ENCODE results near the gene PIGQ. TPM values are rescaled to one million over a fixed set of nuclear protein-coding genes. Genes with fewer than 3 reads are reported as not detected.

Gene PIGQ
- total and polyA plus RNA-seq, 2 donors (not counting 1 experiment from before 2014, with no cell fraction given) = 11.2 to 22.3 TPM

DNA sequence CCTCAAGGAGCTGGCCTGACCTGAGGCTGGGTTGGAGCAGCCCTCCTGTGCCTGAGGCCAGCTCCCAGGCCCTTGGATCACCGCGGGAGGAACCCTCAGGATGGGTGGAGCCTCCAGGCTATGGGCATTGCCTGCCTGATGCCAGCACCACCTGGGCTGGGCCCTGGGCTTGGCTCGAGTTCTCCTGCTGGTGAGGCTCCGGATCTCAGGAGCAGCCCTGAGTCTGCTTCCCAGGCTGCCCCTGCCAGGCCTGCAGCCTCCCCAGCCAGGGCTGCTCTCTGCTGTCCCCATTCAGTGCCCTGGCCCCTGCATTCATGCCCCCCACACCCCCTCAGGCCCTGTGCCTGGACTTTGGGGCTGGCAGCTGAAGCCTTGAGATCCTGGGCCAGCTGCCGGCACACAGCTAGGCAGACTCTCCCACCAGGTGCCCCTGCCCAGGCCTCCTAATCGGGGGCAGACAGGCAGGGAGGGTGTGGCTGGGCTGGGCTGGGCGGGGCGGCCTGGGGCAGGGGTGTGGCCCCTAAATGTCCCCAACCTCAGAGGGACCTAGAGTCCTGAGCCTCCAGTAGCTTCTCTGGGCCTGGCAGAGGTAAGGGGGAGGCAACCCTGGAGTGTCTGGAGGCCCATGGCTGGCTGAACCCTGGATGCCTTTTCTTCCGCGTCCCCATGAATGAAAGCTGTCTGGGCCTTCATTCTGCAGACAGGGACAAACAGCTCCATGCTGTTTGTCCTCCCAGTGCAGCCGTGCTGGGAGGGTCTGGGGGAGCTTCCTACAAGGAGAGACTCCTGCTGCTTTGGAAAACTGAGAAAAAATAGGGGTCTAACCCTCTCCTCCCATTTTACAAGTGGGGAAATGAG, 1.1 kb upstream of the PIGQ start:
- no peaks in the 10 kb centered on the region for H3K36me3 ChIP-seq (ENCODE audit: control insufficient read depth, insufficient read depth, low read length)
- H3K9me3 ChIP-seq (ENCODE audit: control insufficient read depth, insufficient read depth, low read depth, low read length) = no peaks in the 10 kb centered on the region
- peaks cover 17% of the 10 kb centered on the region for H3K4me1 ChIP-seq (ENCODE audit: control insufficient read depth, extremely low read depth, insufficient read depth, low read length)
- no peak for TF ChIP-seq EZH2 (IDR thresholded peaks at IDR 0.05; ENCODE audit: low read length, missing control alignments)
- TF ChIP-seq, protein P1, sequence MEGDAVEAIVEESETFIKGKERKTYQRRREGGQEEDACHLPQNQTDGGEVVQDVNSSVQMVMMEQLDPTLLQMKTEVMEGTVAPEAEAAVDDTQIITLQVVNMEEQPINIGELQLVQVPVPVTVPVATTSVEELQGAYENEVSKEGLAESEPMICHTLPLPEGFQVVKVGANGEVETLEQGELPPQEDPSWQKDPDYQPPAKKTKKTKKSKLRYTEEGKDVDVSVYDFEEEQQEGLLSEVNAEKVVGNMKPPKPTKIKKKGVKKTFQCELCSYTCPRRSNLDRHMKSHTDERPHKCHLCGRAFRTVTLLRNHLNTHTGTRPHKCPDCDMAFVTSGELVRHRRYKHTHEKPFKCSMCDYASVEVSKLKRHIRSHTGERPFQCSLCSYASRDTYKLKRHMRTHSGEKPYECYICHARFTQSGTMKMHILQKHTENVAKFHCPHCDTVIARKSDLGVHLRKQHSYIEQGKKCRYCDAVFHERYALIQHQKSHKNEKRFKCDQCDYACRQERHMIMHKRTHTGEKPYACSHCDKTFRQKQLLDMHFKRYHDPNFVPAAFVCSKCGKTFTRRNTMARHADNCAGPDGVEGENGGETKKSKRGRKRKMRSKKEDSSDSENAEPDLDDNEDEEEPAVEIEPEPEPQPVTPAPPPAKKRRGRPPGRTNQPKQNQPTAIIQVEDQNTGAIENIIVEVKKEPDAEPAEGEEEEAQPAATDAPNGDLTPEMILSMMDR (conservative IDR thresholded peaks at IDR 0.05 in 1 of 2, IDR thresholded peaks at IDR 0.05 in 1 of 2; ENCODE audit: low read depth in 1 of 2, low read length in 2 of 2) = no peak
- peaks cover 10% of the 10 kb centered on the region for H3K79me2 ChIP-seq (ENCODE audit: control insufficient read depth, insufficient read depth, low read length)
- peak overlapping the region; percentile 51 for H3K27ac ChIP-seq (ENCODE audit: insufficient read depth, low read length)
- peak overlapping the region; percentile 68 for H3K4me2 ChIP-seq (ENCODE audit: extremely low read depth, insufficient read depth, low read length)
- H2AFZ ChIP-seq (ENCODE audit: low read length) = no peak overlapping the region
- no peaks in the 10 kb centered on the region for H3K27me3 ChIP-seq (ENCODE audit: control insufficient read depth, insufficient read depth, low read length)
- no peak overlapping the region for H3K9ac ChIP-seq (ENCODE audit: insufficient read depth, low read length)
- peak overlapping the region in 1 of 4 experiments; percentile 81 for H3K4me3 ChIP-seq (replicated peaks in 1 of 4; ENCODE audit: control extremely low read depth in 1 of 4, insufficient read depth in 1 of 4, low read depth in 3 of 4, low read length in 4 of 4)
- no peak for DNase-seq (ENCODE audit: low read depth in 2 of 2)
- no peaks in the 10 kb centered on the region for H4K20me1 ChIP-seq (ENCODE audit: control insufficient read depth, extremely low read depth, insufficient read depth, low read length)

DNA sequence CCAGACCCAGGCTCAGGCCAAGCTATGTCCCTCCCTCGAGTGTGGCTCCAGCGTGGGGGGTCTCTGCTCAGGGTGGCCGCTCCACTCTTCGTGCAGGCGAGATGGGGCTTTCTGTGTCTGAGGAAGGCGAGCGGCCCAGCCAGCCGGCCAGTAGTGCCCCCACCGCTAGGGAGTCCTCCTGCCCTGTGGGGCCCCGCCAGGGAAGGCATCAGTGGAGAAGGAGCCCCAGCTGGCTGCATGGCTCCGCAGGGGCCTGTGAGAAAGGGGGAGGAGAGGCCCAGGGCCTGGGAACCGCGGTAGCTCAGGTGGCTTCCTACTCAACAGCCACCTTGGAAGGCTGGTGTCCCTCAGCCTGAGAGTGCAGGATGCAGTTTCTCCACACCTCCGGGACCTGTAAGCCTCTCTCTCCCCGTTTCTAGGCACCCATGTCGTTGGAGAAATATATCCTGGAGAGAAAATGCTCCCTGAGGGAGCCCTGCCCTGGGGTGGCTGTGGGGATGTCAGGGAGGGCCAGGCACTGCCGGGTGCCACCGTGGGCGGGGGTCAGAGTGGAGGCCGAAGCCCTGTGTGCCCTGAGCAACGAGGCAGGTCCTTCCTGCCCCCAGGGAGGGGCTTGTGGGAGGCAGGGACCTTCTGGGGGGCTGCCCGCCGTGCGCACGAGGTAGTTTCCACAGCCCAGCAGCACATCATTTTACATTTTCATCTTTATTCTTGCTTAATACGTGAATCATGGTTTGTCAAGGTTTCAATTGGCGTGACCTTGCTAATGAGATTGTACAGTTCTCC, 3.3 kb downstream of the PIGQ start:
- Histone ChIP-seq H3K27me3 (ENCODE audit: control insufficient read depth, insufficient read depth, low read length) (no peaks in the 10 kb centered on the region), H3K27ac (ENCODE audit: insufficient read depth, low read length) (no peak overlapping the region), H3K79me2 (ENCODE audit: control insufficient read depth, insufficient read depth, low read length) (peaks cover 10% of the 10 kb centered on the region), H3K9ac (ENCODE audit: insufficient read depth, low read length) (no peak overlapping the region), H2AFZ (ENCODE audit: low read length) (no peak overlapping the region), H3K9me3 (ENCODE audit: control insufficient read depth, insufficient read depth, low read depth, low read length) (no peaks in the 10 kb centered on the region), H4K20me1 (ENCODE audit: control insufficient read depth, extremely low read depth, insufficient read depth, low read length) (no peaks in the 10 kb centered on the region), H3K4me1 (ENCODE audit: control insufficient read depth, extremely low read depth, insufficient read depth, low read length) (peaks cover 4% of the 10 kb centered on the region), H3K36me3 (ENCODE audit: control insufficient read depth, insufficient read depth, low read length) (peaks cover 8% of the 10 kb centered on the region), H3K4me3 (replicated peaks in 1 of 4; ENCODE audit: control extremely low read depth in 1 of 4, insufficient read depth in 1 of 4, low read depth in 3 of 4, low read length in 4 of 4) (no peak overlapping the region), H3K4me2 (ENCODE audit: extremely low read depth, insufficient read depth, low read length) (no peak overlapping the region)
- TF ChIP-seq EZH2 (IDR thresholded peaks at IDR 0.05; ENCODE audit: low read length, missing control alignments) = no peak
- no peak for DNase-seq (ENCODE audit: low read depth in 2 of 2)

GRCh38 chr16:574021-574760, 4.4 kb downstream of the PIGQ start:
- no peak overlapping the region for H2AFZ ChIP-seq (ENCODE audit: low read length)
- H3K9ac ChIP-seq (ENCODE audit: insufficient read depth, low read length) = no peak overlapping the region
- no peak for DNase-seq (ENCODE audit: low read depth in 2 of 2)
- no peaks in the 10 kb centered on the region for H3K9me3 ChIP-seq (ENCODE audit: control insufficient read depth, insufficient read depth, low read depth, low read length)
- no peak overlapping the region for H3K4me2 ChIP-seq (ENCODE audit: extremely low read depth, insufficient read depth, low read length)
- H3K27me3 ChIP-seq (ENCODE audit: control insufficient read depth, insufficient read depth, low read length) = no peaks in the 10 kb centered on the region
- no peak overlapping the region for H3K27ac ChIP-seq (ENCODE audit: insufficient read depth, low read length)
- TF ChIP-seq, protein P1 (conservative IDR thresholded peaks at IDR 0.05 in 1 of 2, IDR thresholded peaks at IDR 0.05 in 1 of 2; ENCODE audit: low read depth in 1 of 2, low read length in 2 of 2) = no peak
- no peak for TF ChIP-seq EZH2 (IDR thresholded peaks at IDR 0.05; ENCODE audit: low read length, missing control alignments)
- no peaks in the 10 kb centered on the region for H4K20me1 ChIP-seq (ENCODE audit: control insufficient read depth, extremely low read depth, insufficient read depth, low read length)
- H3K4me3 ChIP-seq (replicated peaks in 1 of 4; ENCODE audit: control extremely low read depth in 1 of 4, insufficient read depth in 1 of 4, low read depth in 3 of 4, low read length in 4 of 4) = no peak overlapping the region
- H3K4me1 ChIP-seq (ENCODE audit: control insufficient read depth, extremely low read depth, insufficient read depth, low read length) = peaks cover under 1% of the 10 kb centered on the region
- peaks cover 10% of the 10 kb centered on the region for H3K79me2 ChIP-seq (ENCODE audit: control insufficient read depth, insufficient read depth, low read length)
- peaks cover 8% of the 10 kb centered on the region for H3K36me3 ChIP-seq (ENCODE audit: control insufficient read depth, insufficient read depth, low read length)
